Measurements from ENCODE around the gene TADA3.

DNA sequence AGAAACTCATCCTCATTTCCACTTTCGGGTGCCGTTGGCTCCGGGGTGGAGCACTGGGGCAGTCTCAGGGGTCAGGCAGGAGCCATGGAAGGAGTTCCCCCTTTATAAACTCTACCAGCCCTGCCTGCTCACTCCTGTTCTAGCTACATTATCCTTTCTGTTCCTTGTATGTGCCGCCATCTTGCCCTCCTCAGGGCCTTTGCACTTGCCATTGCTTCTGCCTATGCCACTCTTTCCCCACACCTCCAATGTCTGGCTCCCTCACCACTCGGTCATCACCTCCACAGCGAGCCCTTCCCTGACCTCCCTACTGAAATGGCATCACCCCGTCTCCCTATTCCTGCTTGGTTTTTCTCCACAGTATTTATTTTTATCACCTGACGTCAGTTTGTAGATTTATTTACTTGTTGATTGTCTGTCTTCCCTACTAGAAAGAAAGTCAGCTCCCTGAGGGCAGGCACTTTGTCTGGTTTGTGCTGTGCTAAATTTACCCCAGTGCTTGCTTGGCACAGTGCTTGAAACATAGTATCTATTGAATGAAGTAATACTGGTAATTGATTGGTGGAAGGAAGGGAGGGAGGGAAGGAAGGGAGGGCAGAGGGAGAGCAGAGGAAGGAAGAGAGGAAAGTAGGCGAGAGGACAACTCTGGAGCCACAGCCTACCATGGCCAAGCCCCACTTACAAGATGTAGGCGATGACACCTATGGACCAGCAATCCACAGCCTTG lies 31.3 kb downstream of the TADA3 start:
- TF ChIP-seq, protein P1, sequence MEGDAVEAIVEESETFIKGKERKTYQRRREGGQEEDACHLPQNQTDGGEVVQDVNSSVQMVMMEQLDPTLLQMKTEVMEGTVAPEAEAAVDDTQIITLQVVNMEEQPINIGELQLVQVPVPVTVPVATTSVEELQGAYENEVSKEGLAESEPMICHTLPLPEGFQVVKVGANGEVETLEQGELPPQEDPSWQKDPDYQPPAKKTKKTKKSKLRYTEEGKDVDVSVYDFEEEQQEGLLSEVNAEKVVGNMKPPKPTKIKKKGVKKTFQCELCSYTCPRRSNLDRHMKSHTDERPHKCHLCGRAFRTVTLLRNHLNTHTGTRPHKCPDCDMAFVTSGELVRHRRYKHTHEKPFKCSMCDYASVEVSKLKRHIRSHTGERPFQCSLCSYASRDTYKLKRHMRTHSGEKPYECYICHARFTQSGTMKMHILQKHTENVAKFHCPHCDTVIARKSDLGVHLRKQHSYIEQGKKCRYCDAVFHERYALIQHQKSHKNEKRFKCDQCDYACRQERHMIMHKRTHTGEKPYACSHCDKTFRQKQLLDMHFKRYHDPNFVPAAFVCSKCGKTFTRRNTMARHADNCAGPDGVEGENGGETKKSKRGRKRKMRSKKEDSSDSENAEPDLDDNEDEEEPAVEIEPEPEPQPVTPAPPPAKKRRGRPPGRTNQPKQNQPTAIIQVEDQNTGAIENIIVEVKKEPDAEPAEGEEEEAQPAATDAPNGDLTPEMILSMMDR (conservative IDR thresholded peaks at IDR 0.05; ENCODE audit: low read depth in 2 of 2) = no peak
- no peak for TF ChIP-seq CREB1 (CRISPR knock-in tag; IDR thresholded peaks at IDR 0.05; ENCODE audit: low read depth)
- no peak for TF ChIP-seq POLR2AphosphoS5 (IDR thresholded peaks at IDR 0.05; ENCODE audit: low read depth)
- TF ChIP-seq, protein P2, sequence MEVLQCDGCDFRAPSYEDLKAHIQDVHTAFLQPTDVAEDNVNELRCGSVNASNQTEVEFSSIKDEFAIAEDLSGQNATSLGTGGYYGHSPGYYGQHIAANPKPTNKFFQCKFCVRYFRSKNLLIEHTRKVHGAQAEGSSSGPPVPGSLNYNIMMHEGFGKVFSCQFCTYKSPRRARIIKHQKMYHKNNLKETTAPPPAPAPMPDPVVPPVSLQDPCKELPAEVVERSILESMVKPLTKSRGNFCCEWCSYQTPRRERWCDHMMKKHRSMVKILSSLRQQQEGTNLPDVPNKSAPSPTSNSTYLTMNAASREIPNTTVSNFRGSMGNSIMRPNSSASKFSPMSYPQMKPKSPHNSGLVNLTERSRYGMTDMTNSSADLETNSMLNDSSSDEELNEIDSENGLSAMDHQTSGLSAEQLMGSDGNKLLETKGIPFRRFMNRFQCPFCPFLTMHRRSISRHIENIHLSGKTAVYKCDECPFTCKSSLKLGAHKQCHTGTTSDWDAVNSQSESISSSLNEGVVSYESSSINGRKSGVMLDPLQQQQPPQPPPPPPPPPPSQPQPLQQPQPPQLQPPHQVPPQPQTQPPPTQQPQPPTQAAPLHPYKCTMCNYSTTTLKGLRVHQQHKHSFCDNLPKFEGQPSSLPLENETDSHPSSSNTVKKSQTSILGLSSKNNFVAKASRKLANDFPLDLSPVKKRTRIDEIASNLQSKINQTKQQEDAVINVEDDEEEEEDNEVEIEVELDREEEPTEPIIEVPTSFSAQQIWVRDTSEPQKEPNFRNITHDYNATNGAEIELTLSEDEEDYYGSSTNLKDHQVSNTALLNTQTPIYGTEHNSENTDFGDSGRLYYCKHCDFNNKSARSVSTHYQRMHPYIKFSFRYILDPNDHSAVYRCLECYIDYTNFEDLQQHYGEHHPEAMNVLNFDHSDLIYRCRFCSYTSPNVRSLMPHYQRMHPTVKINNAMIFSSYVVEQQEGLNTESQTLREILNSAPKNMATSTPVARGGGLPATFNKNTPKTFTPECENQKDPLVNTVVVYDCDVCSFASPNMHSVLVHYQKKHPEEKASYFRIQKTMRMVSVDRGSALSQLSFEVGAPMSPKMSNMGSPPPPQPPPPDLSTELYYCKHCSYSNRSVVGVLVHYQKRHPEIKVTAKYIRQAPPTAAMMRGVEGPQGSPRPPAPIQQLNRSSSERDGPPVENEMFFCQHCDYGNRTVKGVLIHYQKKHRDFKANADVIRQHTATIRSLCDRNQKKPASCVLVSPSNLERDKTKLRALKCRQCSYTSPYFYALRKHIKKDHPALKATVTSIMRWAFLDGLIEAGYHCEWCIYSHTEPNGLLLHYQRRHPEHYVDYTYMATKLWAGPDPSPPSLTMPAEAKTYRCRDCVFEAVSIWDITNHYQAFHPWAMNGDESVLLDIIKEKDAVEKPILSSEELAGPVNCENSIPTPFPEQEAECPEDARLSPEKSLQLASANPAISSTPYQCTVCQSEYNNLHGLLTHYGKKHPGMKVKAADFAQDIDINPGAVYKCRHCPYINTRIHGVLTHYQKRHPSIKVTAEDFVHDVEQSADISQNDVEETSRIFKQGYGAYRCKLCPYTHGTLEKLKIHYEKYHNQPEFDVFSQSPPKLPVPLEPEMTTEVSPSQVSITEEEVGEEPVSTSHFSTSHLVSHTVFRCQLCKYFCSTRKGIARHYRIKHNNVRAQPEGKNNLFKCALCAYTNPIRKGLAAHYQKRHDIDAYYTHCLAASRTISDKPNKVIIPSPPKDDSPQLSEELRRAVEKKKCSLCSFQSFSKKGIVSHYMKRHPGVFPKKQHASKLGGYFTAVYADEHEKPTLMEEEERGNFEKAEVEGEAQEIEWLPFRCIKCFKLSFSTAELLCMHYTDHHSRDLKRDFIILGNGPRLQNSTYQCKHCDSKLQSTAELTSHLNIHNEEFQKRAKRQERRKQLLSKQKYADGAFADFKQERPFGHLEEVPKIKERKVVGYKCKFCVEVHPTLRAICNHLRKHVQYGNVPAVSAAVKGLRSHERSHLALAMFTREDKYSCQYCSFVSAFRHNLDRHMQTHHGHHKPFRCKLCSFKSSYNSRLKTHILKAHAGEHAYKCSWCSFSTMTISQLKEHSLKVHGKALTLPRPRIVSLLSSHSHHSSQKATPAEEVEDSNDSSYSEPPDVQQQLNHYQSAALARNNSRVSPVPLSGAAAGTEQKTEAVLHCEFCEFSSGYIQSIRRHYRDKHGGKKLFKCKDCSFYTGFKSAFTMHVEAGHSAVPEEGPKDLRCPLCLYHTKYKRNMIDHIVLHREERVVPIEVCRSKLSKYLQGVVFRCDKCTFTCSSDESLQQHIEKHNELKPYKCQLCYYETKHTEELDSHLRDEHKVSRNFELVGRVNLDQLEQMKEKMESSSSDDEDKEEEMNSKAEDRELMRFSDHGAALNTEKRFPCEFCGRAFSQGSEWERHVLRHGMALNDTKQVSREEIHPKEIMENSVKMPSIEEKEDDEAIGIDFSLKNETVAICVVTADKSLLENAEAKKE (CRISPR knock-in tag; IDR thresholded peaks at IDR 0.05) = no peak
- no peak for TF ChIP-seq EZH2phosphoT487 (IDR thresholded peaks at IDR 0.05; ENCODE audit: unreplicated experiment)
- no peak for TF ChIP-seq JUNB (IDR thresholded peaks at IDR 0.05; ENCODE audit: unreplicated experiment)
- no peak for TF ChIP-seq ZNF331 (CRISPR knock-in tag; IDR thresholded peaks at IDR 0.05; ENCODE audit: low read depth)
- no peak for TF ChIP-seq EZH2 (IDR thresholded peaks at IDR 0.05; ENCODE audit: low read depth, unreplicated experiment)

All from GM23338 (cell line).